K562 (cell line): ENCODE data around the gene ADAT3. TPM values are rescaled to one million over a fixed set of nuclear protein-coding genes. Genes with fewer than 3 reads are reported as not detected.
A peak's percentile ranks its signal among the peaks of the same experiment; 100 is the strongest.

Experiments used
- ATAC-seq: fragments of 200-7000 bp; cut with Tn5 transposase; 3 replicates; pipeline ENCODE4 v1.9.1; 2020; ENCODE audit warnings: moderate library complexity
- Bru-seq: library from RNA; stranded (reverse); fragments of 400-500 nt; gene quantifications from one replicate; lab custom pipeline; 2021; lab: Mats Ljungman, UMichigan
- BruChase-seq, 2 experiments: library from RNA; stranded (reverse); fragments of 400-500 nt; gene quantifications; one replicate each; lab custom pipeline; 2021; lab: Mats Ljungman, UMichigan
- BruUV-seq: library from RNA; stranded (reverse); fragments of 400-500 nt; replicated peaks from 2 replicates; lab custom pipeline; 2021; lab: Mats Ljungman, UMichigan
- CTCF ChIA-PET: fragments of 300-600 bp; formaldehyde crosslinking; extraction: SDS; loops from one replicate; lab custom pipeline; 2021; ENCODE audit warnings: low intra/inter-chr PET ratio; lab: Yijun Ruan, JAX
- POLR2A ChIA-PET: fragments of 300-600, 350-650 bp; sonication (Branson Sonifier 250); formaldehyde crosslinking; extraction: SDS; loops from one replicate; lab custom pipeline; 2021; ENCODE audit warnings: antibody characterized with exemption, inconsistent platforms; lab: Yijun Ruan, JAX
- DNase-seq, 4 experiments: peaks; one replicate each; pipeline versions ENCODE4 v3.0.0 to v3.0.0-alpha.2; 2011 to 2018; ENCODE audit warnings: low spot score in 3 of 4, mixed read lengths in 3 of 4; ENCODE audit errors: extremely low read depth in 1 of 4
- FAIRE-seq: peaks from 2 replicates; lab custom pipeline; 2011; peaks lifted over from hg19 to GRCh38; lab: Jason Lieb, UNC
- H2AFZ ChIP-seq: 2 replicates; pipeline ENCODE4 v1.6.0; 2011; ENCODE audit warnings: low read depth, low read length, control low read depth, inconsistent platforms
- H3K27ac ChIP-seq: fragments of 200-600 bp; 3 replicates; pipeline ENCODE4 v1.8.0; 2011; ENCODE audit warnings: low read depth, mild to moderate bottlenecking, control low read depth, inconsistent platforms, low read length, moderate library complexity, mixed read lengths; ENCODE audit errors: extremely low read depth
- H3K27me3 ChIP-seq, 2 experiments: fragments of 300-600 bp in 1 of 2; 2 replicates in 1 of 2; 3 replicates in 1 of 2; pipeline versions ENCODE4 v1.6.0 to v1.8.0; 2011; ENCODE audit warnings: inconsistent platforms in 2 of 2, low read length in 2 of 2, mild to moderate bottlenecking in 1 of 2, mixed read lengths in 1 of 2, moderate library complexity in 1 of 2; ENCODE audit not compliant: control insufficient read depth in 2 of 2, insufficient read depth in 2 of 2
- H3K36me3 ChIP-seq: fragments of 300-600 bp; 3 replicates; pipeline ENCODE4 v1.8.0; 2011; ENCODE audit warnings: mild to moderate bottlenecking, low read length, inconsistent platforms; ENCODE audit not compliant: control insufficient read depth, insufficient read depth
- H3K4me1 ChIP-seq, 2 experiments: fragments of 200-600 bp in 1 of 2; replicated peaks in 1 of 2; 2 replicates in 1 of 2; 3 replicates in 1 of 2; pipeline versions ENCODE4 v1.5.1 to v1.8.0; 2011; ENCODE audit warnings: inconsistent platforms in 2 of 2, low read length in 2 of 2, mild to moderate bottlenecking in 1 of 2, mixed read lengths in 1 of 2, moderate library complexity in 1 of 2; ENCODE audit not compliant: control insufficient read depth in 2 of 2, insufficient read depth in 2 of 2
- H3K4me2 ChIP-seq: 2 replicates; pipeline ENCODE4 v1.6.1; 2011; ENCODE audit warnings: low read length, control low read depth, inconsistent platforms, mixed read lengths; ENCODE audit not compliant: insufficient read depth
- H3K4me3 ChIP-seq: fragments of 200-600 bp; sonication (generic), shearing (Covaris generic); 2 replicates; pipeline ENCODE4 v1.5.1; 2016; ENCODE audit warnings: control low read depth, inconsistent platforms
- H3K79me2 ChIP-seq: fragments of 200-600 bp; 3 replicates; pipeline ENCODE4 v1.8.0; 2011; ENCODE audit warnings: low read length, inconsistent platforms; ENCODE audit not compliant: control insufficient read depth, insufficient read depth
- H3K9ac ChIP-seq, 2 experiments: 2 replicates each; pipeline versions ENCODE4 v1.6.0 to v1.6.1; 2011; ENCODE audit warnings: low read depth in 2 of 2, low read length in 2 of 2, control low read depth in 1 of 2, inconsistent platforms in 1 of 2, mild to moderate bottlenecking in 1 of 2, mixed read lengths in 1 of 2; ENCODE audit not compliant: insufficient read depth in 1 of 2
- H3K9me1 ChIP-seq: one replicate; pipeline ENCODE4 v1.6.0; 2011; ENCODE audit warnings: inconsistent platforms, mild to moderate bottlenecking, low read length, moderate library complexity; ENCODE audit not compliant: control insufficient read depth, insufficient read depth
- H3K9me3 ChIP-seq: replicated peaks from 2 replicates; pipeline ENCODE4 v1.5.1; 2011; ENCODE audit warnings: low read depth, low read length, inconsistent platforms; ENCODE audit not compliant: control insufficient read depth, insufficient read depth
- H4K20me1 ChIP-seq: replicated peaks from 2 replicates; pipeline ENCODE4 v1.6.1; 2011; ENCODE audit warnings: low read length, inconsistent platforms, mixed read lengths; ENCODE audit not compliant: control insufficient read depth, insufficient read depth
- NCOA1 ChIP-seq: fragments of 450-650 bp; IDR thresholded peaks from 2 replicates; pipeline ENCODE4 v1.6.1; 2016; ENCODE audit warnings: low read depth
- POU5F1 ChIP-seq: fragments of 150-350 bp; IDR thresholded peaks from 2 replicates; pipeline ENCODE4 v1.6.1; 2014; ENCODE audit warnings: borderline replicate concordance, low read length, low read depth, mild to moderate bottlenecking; ENCODE audit not compliant: partially characterized antibody
- U2AF2 ChIP-seq: fragments of 200-400 bp; formaldehyde crosslinking; optimal IDR thresholded peaks from 2 replicates; pipeline ENCODE3; 2017; ENCODE audit warnings: low read depth, mild to moderate bottlenecking, low read length
- WGBS: fragments of 100-300 bp; shearing (Covaris generic); methylation state at CpG from one replicate; pipeline ENCODE4 v1.1.6; 2016; ENCODE audit warnings: low coverage, mixed read lengths; ENCODE audit not compliant: insufficient coverage; ENCODE audit errors: missing lambda C conversion rate; 5-methylcytosine and 5-hydroxymethylcytosine counted together
- in situ Hi-C: fragments of 300-500 bp; cut with MboI; formaldehyde crosslinking; loops from 4 replicates; pipeline ENCODE4 v1.15.0; 2018; ENCODE audit warnings: inconsistent platforms, mixed read lengths
- intact Hi-C: fragments of 100-400 bp; cut with micrococcal nuclease; formaldehyde crosslinking; loops from 2 replicates; pipeline ENCODE4 v1.14.2; 2022
- long read RNA-seq, 3 experiments: library from polyadenylated mRNA in 2 of 3; library from RNA in 1 of 3; unstranded in 2 of 3; stranded (forward) in 1 of 3; transcript quantifications; one replicate each; pipeline ENCODE4 v2.0.0, GENCODE V29; 2019 to 2022
- polyA minus RNA-seq, 3 experiments: library from RNA; depleted of rRNA, polyadenylated mRNA; stranded (reverse); fragments of >200 nt; gene quantifications; 2 replicates each; pipeline ENCODE4 v1.2.3, GENCODE V29; 2011
- polyA plus RNA-seq, 8 experiments: library from polyadenylated mRNA; depleted of rRNA in 4 of 8; stranded (reverse) in 5 of 8; unstranded in 3 of 8; fragments of >200 nt; fragmentation: Nextera tagmentation in 2 of 8; fragmentation: Illumina TruSeq in 1 of 8; extraction: Ambion mirVana in 2 of 8; extraction: Trizol in 1 of 8; gene quantifications; 2 replicates each; pipeline versions ENCODE4 v1.2.1 to v1.2.3, GENCODE V29; 2011 to 2014; ENCODE audit warnings: inconsistent platforms in 1 of 8, missing spikeins in 1 of 8
- total RNA-seq, 7 experiments: library from RNA; depleted of rRNA in 6 of 7; stranded (reverse); fragments of >200 nt in 6 of 7; fragmentation: Illumina TruSeq in 2 of 7; extraction: Trizol in 2 of 7; gene quantifications; 2 replicates each; pipeline versions ENCODE4 v1.2.1 to v1.2.3, GENCODE V29; 2011 to 2021; ENCODE audit warnings: low replicate concordance in 1 of 7
- TF ChIP-seq, protein P1 (sequence below): sonication (generic); formaldehyde crosslinking; IDR thresholded peaks from 2 replicates; pipeline ENCODE4 v1.8.0; 2022; ENCODE audit warnings: mild to moderate bottlenecking, missing genetic modification reagents
- TF ChIP-seq, protein P2 (sequence below): fragments of 450-650 bp; formaldehyde crosslinking; IDR thresholded peaks from 2 replicates; pipeline ENCODE4 v1.4.0; 2022; ENCODE audit warnings: missing genetic modification characterization
- TF ChIP-seq, protein P3 (sequence below): IDR thresholded peaks from 3 replicates; pipeline ENCODE4 v1.6.1; 2011; ENCODE audit warnings: borderline replicate concordance, mild to moderate bottlenecking, moderate library complexity; ENCODE audit not compliant: insufficient read length; ENCODE audit errors: extremely low read depth

ADAT3 gene
- total RNA-seq (2011; cell fraction: chromatin; rRNA removed; ENCODE audit: low replicate concordance) = 6.3 and 20.5 TPM in 2 replicates
- 18.0 and 18.5 TPM in 2 replicates for total RNA-seq (2011; cell fraction: nucleolus; rRNA removed)
- total RNA-seq (2011; cell fraction: nucleoplasm; rRNA removed) = 5.6 and 6.9 TPM in 2 replicates
- total RNA-seq (2014; rRNA removed) = 7.8 and 10.4 TPM in 2 replicates
- total RNA-seq (2014; rRNA removed; fragmentation: Illumina TruSeq; extraction: Trizol) = not detected in 2 replicates
- total RNA-seq (2015; rRNA removed; fragmentation: Illumina TruSeq; extraction: Trizol) = 0.72 and 1.7 TPM in 2 replicates
- total RNA-seq (2021) = 15.1 and 15.6 TPM in 2 replicates
- 0.67 and 1.1 TPM in 2 replicates for polyA plus RNA-seq (2011; rRNA removed)
- polyA plus RNA-seq (2011; cell fraction: cytosol; rRNA removed) = 1.1 and 11.4 TPM in 2 replicates
- 3.3 and 11.9 TPM in 2 replicates for polyA plus RNA-seq (2011; cell fraction: nucleus; rRNA removed)
- 6.8 and 6.9 TPM in 2 replicates for polyA plus RNA-seq (2012)
- 0.68 TPM in 1 of 2 replicates, not detected in the other for polyA plus RNA-seq (2014; fragmentation: Illumina TruSeq; extraction: Trizol)
- not detected for polyA plus RNA-seq (2014; fragmentation: Nextera tagmentation; extraction: Ambion mirVana)
- polyA plus RNA-seq (2014; rRNA removed) = 9.2 and 10.2 TPM in 2 replicates
- 0.18 and 0.21 TPM in 2 replicates for polyA minus RNA-seq (2011; rRNA and poly(A)+ RNA removed)
- 4.5 and 5.4 TPM in 2 replicates for polyA minus RNA-seq (2011; cell fraction: cytosol; rRNA and poly(A)+ RNA removed)
- polyA minus RNA-seq (2011; cell fraction: nucleus; rRNA and poly(A)+ RNA removed) = 2.1 and 3.4 TPM in 2 replicates
- percentile 64 among the genes with signal in this experiment for Bru-seq, nascent RNA
- percentile 73 among the genes with signal in this experiment for BruChase-seq, experiment 1, labeled RNA remaining after a 2-hour chase
- percentile 77 among the genes with signal in this experiment for BruChase-seq, experiment 2, labeled RNA remaining after a 6-hour chase
- long read RNA-seq, experiment 1, transcript ADAT3-201 (2 exons, 1,620 nt) = major isoform, 8 of 51 reads
- long read RNA-seq, experiment 1, partial matches to known transcripts = 0 of 51 reads
- long read RNA-seq, experiment 1, other reads (novel, unspliced or antisense) = 43 of 51 reads
- long read RNA-seq, experiment 2, transcript ADAT3-201 (2 exons, 1,620 nt) = major isoform, 6 of 29 reads
- long read RNA-seq, experiment 2, partial matches to known transcripts = 13 of 29 reads
- long read RNA-seq, experiment 2, other reads (novel, unspliced or antisense) = 10 of 29 reads
- long read RNA-seq, experiment 3, partial matches to known transcripts = 3 of 9 reads
- long read RNA-seq, experiment 3, other reads (novel, unspliced or antisense) = 2 of 9 reads

DNA sequence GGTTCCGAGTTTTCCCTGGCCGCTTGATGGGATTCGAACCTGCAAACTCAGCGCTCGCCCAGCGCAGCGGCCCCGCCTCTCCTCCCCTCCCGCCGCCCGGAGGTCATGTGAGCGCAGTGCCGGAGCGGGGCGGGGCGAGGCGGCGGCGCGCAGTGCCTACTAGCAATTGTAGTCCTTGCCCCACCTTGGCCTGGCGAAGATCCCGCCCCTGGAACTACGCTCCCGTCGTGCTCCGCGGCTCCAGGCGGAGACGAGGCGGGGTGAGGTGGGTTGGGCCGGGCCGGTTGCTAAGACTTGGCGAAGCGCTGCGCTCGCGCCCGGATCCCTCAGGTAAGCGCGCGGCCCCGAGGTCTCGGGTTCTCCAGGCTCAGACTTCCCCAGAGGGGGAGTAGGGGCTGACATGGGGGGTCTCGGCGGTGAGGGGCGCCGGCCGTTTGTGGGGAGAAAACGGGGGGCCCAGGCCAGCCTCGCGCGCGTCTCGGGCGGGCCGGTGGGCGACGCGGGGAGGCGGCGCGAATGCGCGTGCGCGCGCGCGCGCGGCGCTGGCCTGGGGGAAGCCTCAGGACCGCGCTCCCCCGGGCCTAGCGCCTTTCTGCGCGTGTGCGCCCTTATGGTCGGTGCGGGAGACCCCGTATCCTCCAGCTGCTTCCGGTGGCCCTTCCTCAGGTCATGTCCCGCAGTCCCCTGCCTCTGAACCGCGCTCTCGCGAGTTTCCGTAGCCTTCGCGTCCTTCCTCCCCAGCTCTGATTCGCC, at the start of gene ADAT3, which contains the start of gene SCAMP4:
TSS of gene ADAT3 (plus strand) at position 290 of the 753 bp plus-strand sequence. CDS start 6,649 bp downstream, outside the sequence.
TSS of gene SCAMP4 (plus strand) at position 290 of the 753 bp plus-strand sequence. CDS start 9,621 bp downstream, outside the sequence.
- POLR2A ChIA-PET = interaction anchor here (0.6 to 1.2 kb wide), 4 partner anchors 22 to 1524 kb away, joined by 3 to 4 read pairs (median 3); no protein-coding TSS in a partner anchor
- H3K36me3 ChIP-seq = peaks cover 28% of the 10 kb centered on the region; the same call in 1 of the 3 replicates
- H3K4me2 ChIP-seq = peak within 1 kb of the TSS; percentile 99
- intact Hi-C loops (no loop called here), in situ Hi-C loops (no loop called here)
- H3K27ac ChIP-seq = peak within 1 kb of the TSS; percentile 85
- FAIRE-seq (peak; percentile 94), ATAC-seq (peak; percentile 99), DNase-seq (peak; percentile 93 to 99 (median 96))
- H3K9me1 ChIP-seq = no peaks in the 10 kb centered on the region
- WGBS = under 1% methylated on average over 54 of the region's 92 CpGs
- CTCF ChIA-PET = no interaction called here
- H2AFZ ChIP-seq = peak within 1 kb of the TSS; percentile 84
- BruUV-seq = no TSS peak
- peaks cover 16 to 53% of the 10 kb centered on the region in 2 experiments; a peak in 4 of 5 replicates for H3K4me1 ChIP-seq
- peak within 1 kb of the TSS; percentile 81 for H3K4me3 ChIP-seq
- H3K79me2 ChIP-seq = peaks cover 47% of the 10 kb centered on the region
- H4K20me1 ChIP-seq = no peaks in the 10 kb centered on the region; the same call in 1 of the 2 replicates
- H3K9me3 ChIP-seq = no peaks in the 10 kb centered on the region
- H3K9ac ChIP-seq = peak within 1 kb of the TSS; percentile 91 to 94
- no peaks in the 10 kb centered on the region for H3K27me3 ChIP-seq
- TF ChIP-seq, protein P1, sequence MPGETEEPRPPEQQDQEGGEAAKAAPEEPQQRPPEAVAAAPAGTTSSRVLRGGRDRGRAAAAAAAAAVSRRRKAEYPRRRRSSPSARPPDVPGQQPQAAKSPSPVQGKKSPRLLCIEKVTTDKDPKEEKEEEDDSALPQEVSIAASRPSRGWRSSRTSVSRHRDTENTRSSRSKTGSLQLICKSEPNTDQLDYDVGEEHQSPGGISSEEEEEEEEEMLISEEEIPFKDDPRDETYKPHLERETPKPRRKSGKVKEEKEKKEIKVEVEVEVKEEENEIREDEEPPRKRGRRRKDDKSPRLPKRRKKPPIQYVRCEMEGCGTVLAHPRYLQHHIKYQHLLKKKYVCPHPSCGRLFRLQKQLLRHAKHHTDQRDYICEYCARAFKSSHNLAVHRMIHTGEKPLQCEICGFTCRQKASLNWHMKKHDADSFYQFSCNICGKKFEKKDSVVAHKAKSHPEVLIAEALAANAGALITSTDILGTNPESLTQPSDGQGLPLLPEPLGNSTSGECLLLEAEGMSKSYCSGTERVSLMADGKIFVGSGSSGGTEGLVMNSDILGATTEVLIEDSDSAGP (CRISPR knock-in tag) = no peak
- no peak for TF ChIP-seq U2AF2
- TF ChIP-seq, protein P2, sequence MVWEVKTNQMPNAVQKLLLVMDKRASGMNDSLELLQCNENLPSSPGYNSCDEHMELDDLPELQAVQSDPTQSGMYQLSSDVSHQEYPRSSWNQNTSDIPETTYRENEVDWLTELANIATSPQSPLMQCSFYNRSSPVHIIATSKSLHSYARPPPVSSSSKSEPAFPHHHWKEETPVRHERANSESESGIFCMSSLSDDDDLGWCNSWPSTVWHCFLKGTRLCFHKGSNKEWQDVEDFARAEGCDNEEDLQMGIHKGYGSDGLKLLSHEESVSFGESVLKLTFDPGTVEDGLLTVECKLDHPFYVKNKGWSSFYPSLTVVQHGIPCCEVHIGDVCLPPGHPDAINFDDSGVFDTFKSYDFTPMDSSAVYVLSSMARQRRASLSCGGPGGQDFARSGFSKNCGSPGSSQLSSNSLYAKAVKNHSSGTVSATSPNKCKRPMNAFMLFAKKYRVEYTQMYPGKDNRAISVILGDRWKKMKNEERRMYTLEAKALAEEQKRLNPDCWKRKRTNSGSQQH (CRISPR knock-in tag) = no peak
- no peak for TF ChIP-seq NCOA1
- no peak for TF ChIP-seq POU5F1
- TF ChIP-seq, protein P3, sequence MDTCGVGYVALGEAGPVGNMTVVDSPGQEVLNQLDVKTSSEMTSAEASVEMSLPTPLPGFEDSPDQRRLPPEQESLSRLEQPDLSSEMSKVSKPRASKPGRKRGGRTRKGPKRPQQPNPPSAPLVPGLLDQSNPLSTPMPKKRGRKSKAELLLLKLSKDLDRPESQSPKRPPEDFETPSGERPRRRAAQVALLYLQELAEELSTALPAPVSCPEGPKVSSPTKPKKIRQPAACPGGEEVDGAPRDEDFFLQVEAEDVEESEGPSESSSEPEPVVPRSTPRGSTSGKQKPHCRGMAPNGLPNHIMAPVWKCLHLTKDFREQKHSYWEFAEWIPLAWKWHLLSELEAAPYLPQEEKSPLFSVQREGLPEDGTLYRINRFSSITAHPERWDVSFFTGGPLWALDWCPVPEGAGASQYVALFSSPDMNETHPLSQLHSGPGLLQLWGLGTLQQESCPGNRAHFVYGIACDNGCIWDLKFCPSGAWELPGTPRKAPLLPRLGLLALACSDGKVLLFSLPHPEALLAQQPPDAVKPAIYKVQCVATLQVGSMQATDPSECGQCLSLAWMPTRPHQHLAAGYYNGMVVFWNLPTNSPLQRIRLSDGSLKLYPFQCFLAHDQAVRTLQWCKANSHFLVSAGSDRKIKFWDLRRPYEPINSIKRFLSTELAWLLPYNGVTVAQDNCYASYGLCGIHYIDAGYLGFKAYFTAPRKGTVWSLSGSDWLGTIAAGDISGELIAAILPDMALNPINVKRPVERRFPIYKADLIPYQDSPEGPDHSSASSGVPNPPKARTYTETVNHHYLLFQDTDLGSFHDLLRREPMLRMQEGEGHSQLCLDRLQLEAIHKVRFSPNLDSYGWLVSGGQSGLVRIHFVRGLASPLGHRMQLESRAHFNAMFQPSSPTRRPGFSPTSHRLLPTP = peak; percentile 99
